ENCODE data around the gene CDH4. TPM values are rescaled to one million over a fixed set of nuclear protein-coding genes. Genes with fewer than 3 reads are reported as not detected.
A peak's percentile ranks its signal among the peaks of the same experiment; 100 is the strongest.

CDH4 gene
- total RNA-seq, 1 donor from 2014 or later: 2.9 TPM

DNA sequence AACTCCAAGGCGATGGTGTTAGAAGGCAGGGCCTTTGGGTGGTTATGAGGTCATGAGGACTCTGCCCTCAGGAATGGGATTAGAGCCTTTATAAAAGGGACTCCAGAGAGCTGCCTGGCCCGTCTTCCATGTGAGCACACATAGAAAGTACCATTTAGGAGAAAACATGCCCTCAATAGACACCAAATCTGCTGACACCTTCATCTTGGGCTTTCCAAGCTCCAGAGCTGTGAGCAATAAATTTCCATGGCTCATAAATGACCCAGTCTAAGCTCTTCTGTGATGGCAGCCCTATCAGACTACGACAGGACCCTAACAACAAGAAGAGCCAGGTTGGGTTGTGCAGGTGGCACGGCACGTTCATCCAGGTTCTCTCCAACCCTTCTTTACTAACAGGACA is 189.5 kb downstream of the CDH4 start:
- H2AFZ ChIP-seq (replicated peaks): no peak overlapping the region
- Mint-ChIP-seq H3K4me1 (peaks cover 55% of the 10 kb centered on the region), H3K27me3 (ENCODE audit: insufficient read depth, low read depth) (peaks cover 2% of the 10 kb centered on the region), H3K9me3 (no peaks in the 10 kb centered on the region), H3K36me3 (no peaks in the 10 kb centered on the region), H3K4me3 (no peak overlapping the region), H3K27ac (no peak overlapping the region)
- no peak for DNase-seq (ENCODE audit: low spot score)
- H3K79me2 ChIP-seq (ENCODE audit: low read depth): no peaks in the 10 kb centered on the region
- H3F3A ChIP-seq (ENCODE audit: low read depth): peaks cover 75% of the 10 kb centered on the region
- no peak overlapping the region for H3K4me3 ChIP-seq
- H3K9ac ChIP-seq: no peak overlapping the region
- no peak overlapping the region for H3K27ac ChIP-seq
- no peaks in the 10 kb centered on the region for H4K20me1 ChIP-seq (ENCODE audit: low read depth)
- no peaks in the 10 kb centered on the region for H3K27me3 ChIP-seq
- H3K4me1 ChIP-seq: peaks cover 83% of the 10 kb centered on the region
- H3K4me2 ChIP-seq: no peak overlapping the region
- TF ChIP-seq EZH2 (IDR thresholded peaks at IDR 0.05): no peak
- TF ChIP-seq, protein P1, sequence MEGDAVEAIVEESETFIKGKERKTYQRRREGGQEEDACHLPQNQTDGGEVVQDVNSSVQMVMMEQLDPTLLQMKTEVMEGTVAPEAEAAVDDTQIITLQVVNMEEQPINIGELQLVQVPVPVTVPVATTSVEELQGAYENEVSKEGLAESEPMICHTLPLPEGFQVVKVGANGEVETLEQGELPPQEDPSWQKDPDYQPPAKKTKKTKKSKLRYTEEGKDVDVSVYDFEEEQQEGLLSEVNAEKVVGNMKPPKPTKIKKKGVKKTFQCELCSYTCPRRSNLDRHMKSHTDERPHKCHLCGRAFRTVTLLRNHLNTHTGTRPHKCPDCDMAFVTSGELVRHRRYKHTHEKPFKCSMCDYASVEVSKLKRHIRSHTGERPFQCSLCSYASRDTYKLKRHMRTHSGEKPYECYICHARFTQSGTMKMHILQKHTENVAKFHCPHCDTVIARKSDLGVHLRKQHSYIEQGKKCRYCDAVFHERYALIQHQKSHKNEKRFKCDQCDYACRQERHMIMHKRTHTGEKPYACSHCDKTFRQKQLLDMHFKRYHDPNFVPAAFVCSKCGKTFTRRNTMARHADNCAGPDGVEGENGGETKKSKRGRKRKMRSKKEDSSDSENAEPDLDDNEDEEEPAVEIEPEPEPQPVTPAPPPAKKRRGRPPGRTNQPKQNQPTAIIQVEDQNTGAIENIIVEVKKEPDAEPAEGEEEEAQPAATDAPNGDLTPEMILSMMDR (IDR thresholded peaks at IDR 0.05): no peak
- TF ChIP-seq EZH2phosphoT487 (IDR thresholded peaks at IDR 0.05): no peak
- H3K36me3 ChIP-seq: no peaks in the 10 kb centered on the region
- no peaks in the 10 kb centered on the region for H3K9me3 ChIP-seq (ENCODE audit: low read depth)

DNA sequence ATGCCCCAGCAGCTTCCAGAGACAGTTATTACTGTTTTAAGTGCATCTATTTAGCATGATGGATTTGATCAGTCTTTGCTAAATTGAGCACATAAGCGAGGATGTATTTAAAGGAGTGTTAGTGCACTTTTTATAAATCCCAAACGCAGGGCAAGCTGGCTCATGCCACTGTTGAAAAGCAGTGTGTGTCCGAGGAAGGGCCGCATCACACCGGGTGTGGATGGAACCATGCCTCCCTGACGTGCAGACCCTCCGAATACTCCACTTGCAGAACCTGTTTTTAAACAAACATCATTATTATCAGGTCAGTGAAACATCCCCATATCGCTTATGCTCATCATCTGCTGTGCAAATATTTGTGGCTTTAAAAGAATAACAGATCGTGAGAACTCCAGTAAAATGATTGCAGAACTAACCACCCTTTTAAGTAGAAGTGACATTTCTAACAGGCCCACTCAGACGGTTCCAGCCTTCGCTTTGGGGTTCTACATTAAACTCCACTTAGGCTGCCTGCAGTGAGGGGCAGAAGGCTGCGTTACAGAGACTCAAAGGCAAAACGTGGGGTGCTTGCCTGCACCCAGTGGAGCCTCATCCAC is 190.1 kb downstream of the CDH4 start:
- no peak for DNase-seq (ENCODE audit: low spot score)
- H3K36me3 Mint-ChIP-seq: no peaks in the 10 kb centered on the region
- H3K9ac ChIP-seq: no peak overlapping the region
- no peaks in the 10 kb centered on the region for H3K9me3 ChIP-seq (ENCODE audit: low read depth)
- H3K79me2 ChIP-seq (ENCODE audit: low read depth): no peaks in the 10 kb centered on the region
- no peak for TF ChIP-seq EZH2 (IDR thresholded peaks at IDR 0.05)
- TF ChIP-seq EZH2phosphoT487 (IDR thresholded peaks at IDR 0.05): no peak
- TF ChIP-seq, protein P1 (IDR thresholded peaks at IDR 0.05): no peak
- no peak overlapping the region for H3K4me3 Mint-ChIP-seq
- no peaks in the 10 kb centered on the region for H3K27me3 ChIP-seq
- peaks cover 83% of the 10 kb centered on the region for H3K4me1 ChIP-seq
- H3F3A ChIP-seq (ENCODE audit: low read depth): peaks cover 69% of the 10 kb centered on the region
- H2AFZ ChIP-seq (replicated peaks): no peak overlapping the region
- H3K27me3 Mint-ChIP-seq (ENCODE audit: insufficient read depth, low read depth): no peaks in the 10 kb centered on the region
- peaks cover 49% of the 10 kb centered on the region for H3K4me1 Mint-ChIP-seq
- no peaks in the 10 kb centered on the region for H4K20me1 ChIP-seq (ENCODE audit: low read depth)
- no peaks in the 10 kb centered on the region for H3K9me3 Mint-ChIP-seq
- H3K4me3 ChIP-seq: no peak overlapping the region
- peak overlapping the region; percentile 74 for H3K27ac Mint-ChIP-seq
- no peak overlapping the region for H3K4me2 ChIP-seq
- no peaks in the 10 kb centered on the region for H3K36me3 ChIP-seq
- H3K27ac ChIP-seq: no peak overlapping the region

DNA sequence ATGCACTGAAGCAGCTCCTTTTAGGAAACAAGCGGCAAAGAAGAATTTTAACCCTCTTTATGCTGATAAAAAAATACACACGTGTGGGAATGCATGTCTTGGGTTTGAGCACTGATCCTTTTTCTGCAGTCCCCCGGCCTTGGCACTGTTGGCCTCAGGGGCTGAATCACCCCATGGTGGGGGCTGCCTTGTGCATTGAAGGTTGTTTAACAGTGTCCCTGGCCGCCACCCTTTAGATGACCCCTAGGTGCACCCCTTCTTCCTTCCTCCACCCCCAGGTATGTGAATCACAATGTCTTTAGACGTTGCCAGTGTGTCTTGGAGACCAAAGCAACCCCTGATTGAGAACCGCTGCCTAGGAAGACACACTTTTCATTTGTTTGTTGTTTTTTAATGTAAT is 190.7 kb downstream of the CDH4 start:
- H3K4me3 ChIP-seq: no peak overlapping the region
- no peak overlapping the region for H2AFZ ChIP-seq (replicated peaks)
- H3K27ac Mint-ChIP-seq: peak overlapping the region; percentile 74

More for the DNA sequence above, 190.7 kb downstream of the CDH4 start:
- H3K4me1 ChIP-seq: peaks cover 83% of the 10 kb centered on the region
- Mint-ChIP-seq H3K4me3 (no peak overlapping the region), H3K9me3 (peaks cover 2% of the 10 kb centered on the region), H3K36me3 (no peaks in the 10 kb centered on the region), H3K4me1 (peaks cover 48% of the 10 kb centered on the region), H3K27me3 (ENCODE audit: insufficient read depth, low read depth) (no peaks in the 10 kb centered on the region)
- H3K9me3 ChIP-seq (ENCODE audit: low read depth): no peaks in the 10 kb centered on the region
- H3K36me3 ChIP-seq: no peaks in the 10 kb centered on the region
- no peak for DNase-seq (ENCODE audit: low spot score)
- no peaks in the 10 kb centered on the region for H3K79me2 ChIP-seq (ENCODE audit: low read depth)
- H3K27me3 ChIP-seq: no peaks in the 10 kb centered on the region
- H3K9ac ChIP-seq: no peak overlapping the region
- no peak for TF ChIP-seq EZH2phosphoT487 (IDR thresholded peaks at IDR 0.05)
- TF ChIP-seq EZH2 (IDR thresholded peaks at IDR 0.05): no peak
- TF ChIP-seq, protein P1 (IDR thresholded peaks at IDR 0.05): no peak
- H3K27ac ChIP-seq: no peak overlapping the region
- peak overlapping the region; percentile 47 for H3K4me2 ChIP-seq
- no peaks in the 10 kb centered on the region for H4K20me1 ChIP-seq (ENCODE audit: low read depth)
- peaks cover 67% of the 10 kb centered on the region for H3F3A ChIP-seq (ENCODE audit: low read depth)

Data from neural progenitor cell (in vitro differentiated cells).